ENCODE results near the gene COX6B2.
"Not testable (repeated sequence)": the region's sequence is repeated elsewhere in the genome, so short reads cannot be mapped to it uniquely, and the experiment has no call there.

COX6B2 gene

GRCh38 chr19:55354698-55355212 lies at the start of gene COX6B2:
Gene COX6B2, minus strand, starts transcription at chr19:55354719. Its CDS starts 198 bp downstream, at chr19:55354521.
- no peak for DNase-seq

- DNase-seq: no peak
Observed at GRCh38 chr19:55402509-55402908, 48.0 kb upstream of the COX6B2 start.

GRCh38 chr19:55401390-55401789 lies 46.9 kb upstream of the COX6B2 start:
- DNase-seq: not testable (repeated sequence)

GRCh38 chr19:55400281-55401087 lies 46.0 kb upstream of the COX6B2 start:
- no peak for DNase-seq

- DNase-seq: no peak
Observed at GRCh38 chr19:55398200-55398925, 43.8 kb upstream of the COX6B2 start.

GRCh38 chr19:55392820-55393761 lies 38.6 kb upstream of the COX6B2 start:
- no peak for DNase-seq

- no peak for DNase-seq
Observed at GRCh38 chr19:55391702-55392615, 37.4 kb upstream of the COX6B2 start.

GRCh38 chr19:55391191-55391670 lies 36.7 kb upstream of the COX6B2 start:
- DNase-seq: no peak

- no peak for DNase-seq
Observed at GRCh38 chr19:55390461-55390880, 36.0 kb upstream of the COX6B2 start.

GRCh38 chr19:55389386-55390317 lies 35.1 kb upstream of the COX6B2 start:
- no peak for DNase-seq

GRCh38 chr19:55387736-55388497 lies 33.4 kb upstream of the COX6B2 start:
- DNase-seq: no peak

GRCh38 chr19:55386493-55386971 lies 32.0 kb upstream of the COX6B2 start:
- no peak for DNase-seq

- peak; percentile 100 for DNase-seq
Observed at GRCh38 chr19:55385724-55386492, 31.4 kb upstream of the COX6B2 start, which contains the start of gene RPL28. Gene RPL28, plus strand, starts transcription at chr19:55385932. Its CDS starts 426 bp downstream, at chr19:55386358.

GRCh38 chr19:55384920-55385723 lies 30.6 kb upstream of the COX6B2 start:
- peak; percentile 99 for DNase-seq

GRCh38 chr19:55384131-55384919 lies 29.8 kb upstream of the COX6B2 start, which contains the start of gene TMEM238:
Gene TMEM238, minus strand, starts transcription at chr19:55384292. Its CDS starts 33 bp downstream, at chr19:55384259.
- no peak for DNase-seq

All from eye (tissue), 1 donor.